GM18507 (cell line): ENCODE data around the gene FBXW4.

ENCODE experiments used
- DNase-seq: peaks from one replicate; pipeline ENCODE4 v3.0.0; 2011; ENCODE audit warnings: low read depth; ENCODE audit not compliant: insufficient read length; ENCODE audit errors: extremely low spot score
- FAIRE-seq: peaks from 2 replicates; lab custom pipeline; 2011; peaks lifted over from hg19 to GRCh38; lab: Jason Lieb, UNC

Gene FBXW4

GRCh38 chr10:101708073-101708472 is 13.1 kb upstream of the FBXW4 start:
- DNase-seq (no peak), FAIRE-seq (no peak)

GRCh38 chr10:101704331-101704730 is 9.4 kb upstream of the FBXW4 start:
- DNase-seq, result no peak
- no peak for FAIRE-seq

GRCh38 chr10:101696632-101697031 is 1.7 kb upstream of the FBXW4 start:
- FAIRE-seq (no peak), DNase-seq (no peak)

- peak; percentile 36 for FAIRE-seq
- DNase-seq, result no peak
Observed at GRCh38 chr10:101695404-101695890, 477 bp upstream of the FBXW4 start.

GRCh38 chr10:101693978-101694673 is 844 bp downstream of the FBXW4 start:
- FAIRE-seq, result peak; percentile 81
- peak; percentile 44 for DNase-seq

GRCh38 chr10:101693651-101693977 is 1.4 kb downstream of the FBXW4 start:
- FAIRE-seq, result no peak
- DNase-seq, result no peak

GRCh38 chr10:101691081-101691480 is 3.9 kb downstream of the FBXW4 start:
- DNase-seq, result no peak
- no peak for FAIRE-seq

GRCh38 chr10:101690461-101690860 is 4.5 kb downstream of the FBXW4 start:
- FAIRE-seq, result no peak
- no peak for DNase-seq

GRCh38 chr10:101687071-101687658 is 7.8 kb downstream of the FBXW4 start:
- DNase-seq, result no peak
- no peak for FAIRE-seq

- no peak for DNase-seq
- no peak for FAIRE-seq
Observed at GRCh38 chr10:101686133-101686925, 8.6 kb downstream of the FBXW4 start.

- FAIRE-seq, result no peak
- DNase-seq, result no peak
Observed at GRCh38 chr10:101684782-101685181, 10.2 kb downstream of the FBXW4 start.

GRCh38 chr10:101683276-101683675 is 11.7 kb downstream of the FBXW4 start:
- DNase-seq (no peak), FAIRE-seq (no peak)

- FAIRE-seq (peak; percentile 47), DNase-seq (no peak)
Observed at GRCh38 chr10:101682172-101682825, 12.7 kb downstream of the FBXW4 start.

GRCh38 chr10:101676565-101676964 is 18.4 kb downstream of the FBXW4 start:
- DNase-seq, result no peak
- FAIRE-seq, result no peak

- no peak for DNase-seq
- FAIRE-seq, result no peak
Observed at GRCh38 chr10:101675115-101675514, 19.9 kb downstream of the FBXW4 start.

- no peak for FAIRE-seq
- no peak for DNase-seq
Observed at GRCh38 chr10:101672536-101672935, 22.4 kb downstream of the FBXW4 start.

GRCh38 chr10:101671453-101671852 is 23.5 kb downstream of the FBXW4 start:
- FAIRE-seq (peak; percentile 69), DNase-seq (no peak)

GRCh38 chr10:101670635-101671034 is 24.3 kb downstream of the FBXW4 start:
- FAIRE-seq (peak; percentile 63), DNase-seq (no peak)

GRCh38 chr10:101669181-101669580 is 25.8 kb downstream of the FBXW4 start:
- FAIRE-seq (no peak), DNase-seq (no peak)

GRCh38 chr10:101668566-101668965 is 26.4 kb downstream of the FBXW4 start:
- no peak for DNase-seq
- FAIRE-seq, result no peak
